Heart left ventricle (tissue), 16 donors: Measurements from ENCODE around the gene LSG1. TPM values are rescaled to one million over a fixed set of nuclear protein-coding genes. Genes with fewer than 3 reads are reported as not detected.

ENCODE experiments used
- ATAC-seq, 4 donors: fragments of 200-7000 bp; cut with Tn5 transposase; one replicate each; pipeline ENCODE4 v1.9.1; 2020 to 2022; ENCODE audit warnings: moderate library complexity in 4 of 4, mild to moderate bottlenecking in 3 of 4, moderate number of reproducible peaks in 1 of 4
- DNase-seq, 5 donors: peaks; one replicate each; pipeline ENCODE4 v3.0.0-alpha.2; 2020
- H3K27ac ChIP-seq, 12 donors: fragments of 200-600 bp; sonication (generic) in 4 of 12; one replicate each; pipeline versions ENCODE4 v1.5.0 to v1.8.0; 2016 to 2022; ENCODE audit warnings: mild to moderate bottlenecking in 2 of 12
- H3K27me3 ChIP-seq, 9 donors: fragments of 200-600 bp; sonication (generic) in 2 of 9; one replicate each; pipeline versions ENCODE4 v1.5.1 to v1.8.0; 2016 to 2022; ENCODE audit warnings: mild to moderate bottlenecking in 3 of 9
- H3K36me3 ChIP-seq, 9 donors: fragments of 200-600 bp; sonication (generic) in 2 of 9; one replicate each; pipeline versions ENCODE4 v1.5.0 to v1.8.0; 2018 to 2022; ENCODE audit warnings: mild to moderate bottlenecking in 2 of 9
- H3K4me1 ChIP-seq, 12 donors: fragments of 200-600 bp; sonication (generic) in 4 of 12; one replicate each; pipeline versions ENCODE4 v1.5.0 to v1.8.0; 2016 to 2022; ENCODE audit warnings: mild to moderate bottlenecking in 3 of 12
- H3K4me3 ChIP-seq, 12 donors: fragments of 200-600 bp; sonication (generic) in 4 of 12; one replicate each; pipeline versions ENCODE4 v1.5.0 to v1.8.0; 2017 to 2022; ENCODE audit warnings: mild to moderate bottlenecking in 9 of 12, moderate library complexity in 4 of 12
- H3K9me3 ChIP-seq, 12 donors: fragments of 200-600 bp; sonication (generic) in 4 of 12; one replicate each; pipeline versions ENCODE4 v1.5.0 to v1.8.0; 2016 to 2022; ENCODE audit warnings: mild to moderate bottlenecking in 1 of 12
- POLR2A ChIP-seq, 2 donors: fragments of 450-650 bp; IDR thresholded peaks; one replicate each; pipeline ENCODE4 v1.6.1; 2017; ENCODE audit warnings: antibody characterized with exemption in 2 of 2, mild to moderate bottlenecking in 2 of 2, moderate library complexity in 2 of 2
- WGBS, 4 donors: extraction: QIAGEN DNeasy Blood & Tissue Kit in 2 of 4; methylation state at CpG; one replicate each; pipeline versions ENCODE4 v1.1.5 to v1.1.7; 2013 to 2018; 5-methylcytosine and 5-hydroxymethylcytosine counted together
- intact Hi-C, 10 donors: fragments of 100-400 bp; cut with DNase I; formaldehyde crosslinking; loops; one replicate each; pipeline versions ENCODE4 v1.11.1 to v1.14.2; 2022
- polyA plus RNA-seq, 2 donors: library from polyadenylated mRNA; stranded (reverse); fragments of 200-250 nt; gene quantifications; one replicate each; pipeline ENCODE4 v1.2.3, GENCODE V29; 2013
- total RNA-seq, 9 donors: library from RNA; depleted of rRNA in 2 of 9; stranded (reverse); fragments of >200 nt in 2 of 9; fragmentation: NEBNext Ultra II Directional in 3 of 9; extraction: Animal tissue kit (Norgen Biotek cat#: 25700) in 3 of 9; gene quantifications; one replicate each; pipeline versions ENCODE4 v1.1.0 to v1.2.4, GENCODE V29; 2016 to 2023
- TF ChIP-seq, protein P1 (sequence below), 12 donors: fragments of 200-600 bp; sonication (generic) in 4 of 12; IDR thresholded peaks; one replicate each; pipeline versions ENCODE4 v1.5.0 to v1.8.0; 2018 to 2022; ENCODE audit warnings: antibody characterized with exemption in 12 of 12, mild to moderate bottlenecking in 5 of 12
- donor health status: ischemic (EF 13 %, LVEDD 7.1; RV severe dilation, severe dysfunction).
- donor health status: healthy with polysubstance abuse.
- donor health status: DM: no; HTN: yes; CAD: no.
- donor health status: DM: no; HTN: no; CAD: no.
- donor health status: ischemic (EF 25% LVEDD 6.9; RV normal size, moderate dysfunction).
- donor health status: ischemic (EF 25% LVEDD 5.7; RV mildly dilated, moderate dysfunction).
- donor health status: healthy.
- donor health status: DM: yes; HTN: yes; CAD: no.
- donor health status: ischemic (EF 35%, LVEDD 5.7; RV mildly dilated, moderate dysfunction).
- donor health status: nonischemic (EF 11% LVEDD 7.7; RV severe dilation, severe dysfunction).
- donor health status: DM: yes; HTN: yes; CAD: no.
- donor health status: PGD.
- donor health status: ischemic (EF 29% LVEDD 5.4; RV normal size, mild dysfunction).
- donor health status: nonischemic (EF 23%, LVEDD 6.1; RV moderate dilation, normal function).

LSG1 gene
- total and polyA plus RNA-seq, 11 donors, result 9.6 to 26.9 (median 18.9) TPM

DNA sequence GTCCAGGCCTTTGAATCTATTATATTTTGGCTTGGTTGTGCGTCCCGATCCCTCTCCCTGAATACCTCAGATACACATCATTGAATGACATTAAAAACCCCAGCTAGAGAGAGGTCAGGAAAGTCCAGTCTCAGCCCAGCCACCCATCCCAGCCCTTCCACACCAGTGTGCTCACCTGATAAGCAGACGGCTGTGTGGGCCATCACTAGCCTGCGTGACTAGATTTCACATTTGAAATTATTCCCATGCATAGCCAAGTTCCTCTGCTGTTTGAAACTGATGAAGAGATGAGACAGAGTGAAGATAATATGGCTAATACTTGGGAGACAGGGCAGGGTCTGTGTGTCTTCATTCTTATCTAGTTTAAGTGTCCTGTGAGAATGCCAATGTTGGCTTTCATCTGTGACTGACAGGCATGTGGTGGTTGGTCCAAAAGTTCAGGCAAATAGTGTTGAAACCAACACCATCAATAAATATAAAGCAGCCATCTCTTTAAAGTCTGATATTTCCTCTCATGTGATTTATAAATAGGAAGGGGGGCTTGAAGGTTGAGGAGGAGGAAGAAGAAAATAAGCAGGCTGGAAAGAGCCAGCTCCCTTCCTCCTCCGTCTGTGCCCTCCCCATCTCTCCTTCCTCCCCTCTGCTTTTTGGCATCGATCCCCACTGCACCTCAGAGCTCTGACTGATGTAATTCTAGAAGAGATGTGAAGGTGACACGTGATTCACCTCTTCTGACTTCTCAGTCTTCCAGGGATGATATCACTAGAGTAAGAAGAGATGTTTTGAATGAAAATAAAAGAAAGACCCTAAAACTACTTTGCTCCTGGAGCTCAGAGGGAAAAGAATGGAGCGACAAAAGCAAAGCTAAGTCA lies 18.7 kb upstream of the LSG1 start:
- peak in 2 of 5 donors; percentile 41 to 45 for DNase-seq
- TF ChIP-seq, protein P1, sequence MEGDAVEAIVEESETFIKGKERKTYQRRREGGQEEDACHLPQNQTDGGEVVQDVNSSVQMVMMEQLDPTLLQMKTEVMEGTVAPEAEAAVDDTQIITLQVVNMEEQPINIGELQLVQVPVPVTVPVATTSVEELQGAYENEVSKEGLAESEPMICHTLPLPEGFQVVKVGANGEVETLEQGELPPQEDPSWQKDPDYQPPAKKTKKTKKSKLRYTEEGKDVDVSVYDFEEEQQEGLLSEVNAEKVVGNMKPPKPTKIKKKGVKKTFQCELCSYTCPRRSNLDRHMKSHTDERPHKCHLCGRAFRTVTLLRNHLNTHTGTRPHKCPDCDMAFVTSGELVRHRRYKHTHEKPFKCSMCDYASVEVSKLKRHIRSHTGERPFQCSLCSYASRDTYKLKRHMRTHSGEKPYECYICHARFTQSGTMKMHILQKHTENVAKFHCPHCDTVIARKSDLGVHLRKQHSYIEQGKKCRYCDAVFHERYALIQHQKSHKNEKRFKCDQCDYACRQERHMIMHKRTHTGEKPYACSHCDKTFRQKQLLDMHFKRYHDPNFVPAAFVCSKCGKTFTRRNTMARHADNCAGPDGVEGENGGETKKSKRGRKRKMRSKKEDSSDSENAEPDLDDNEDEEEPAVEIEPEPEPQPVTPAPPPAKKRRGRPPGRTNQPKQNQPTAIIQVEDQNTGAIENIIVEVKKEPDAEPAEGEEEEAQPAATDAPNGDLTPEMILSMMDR (IDR thresholded peaks at IDR 0.05), result no peak
- TF ChIP-seq POLR2A (IDR thresholded peaks at IDR 0.05), result no peak
- no peak overlapping the region for H3K4me3 ChIP-seq
- no peak for ATAC-seq
- no peaks in the 10 kb centered on the region for H3K27me3 ChIP-seq
- intact Hi-C loops, result loop anchor here in 3 of 10 donors (5.0 to 10.0 kb wide), 3 partner anchors 47 to 77 kb away; no protein-coding TSS in a partner anchor
- H3K9me3 ChIP-seq, result no peaks in the 10 kb centered on the region
- H3K36me3 ChIP-seq, result peaks cover 0 to 8% (median 0%) of the 10 kb centered on the region in 9 donors
- H3K27ac ChIP-seq, result peak overlapping the region in 6 of 12 donors; percentile 8 to 54 (median 40)
- 34 to 49% (median 36%) methylated on average over 8 of the region's 8 CpGs for WGBS, 4 donors
- H3K4me1 ChIP-seq, result peaks cover 0 to 53% (median 42%) of the 10 kb centered on the region in 12 donors

GRCh38 chr3:194689493-194689944 lies 17.5 kb upstream of the LSG1 start:
- ATAC-seq, result peak in 1 of 4 donors; percentile 15
- peaks cover 0 to 8% (median 0%) of the 10 kb centered on the region in 9 donors for H3K36me3 ChIP-seq
- intact Hi-C loops, result loop anchor here (5.0 to 10.0 kb wide), 15 partner anchors 78 to 835 kb away; no protein-coding TSS in a partner anchor
- H3K27me3 ChIP-seq, result no peaks in the 10 kb centered on the region
- peak overlapping the region in 11 of 12 donors; percentile 84 to 94 (median 91) for H3K27ac ChIP-seq
- H3K4me3 ChIP-seq, result peak overlapping the region in 9 of 12 donors; percentile 24 to 96 (median 80)
- peak in 2 of 5 donors; percentile 45 to 58 for DNase-seq
- WGBS, 4 donors, result 34 to 50% (median 44%) methylated on average over 9 of the region's 9 CpGs
- peaks cover 0 to 62% (median 46%) of the 10 kb centered on the region in 12 donors for H3K4me1 ChIP-seq
- TF ChIP-seq, protein P1 (IDR thresholded peaks at IDR 0.05), result no peak
- TF ChIP-seq POLR2A (IDR thresholded peaks at IDR 0.05), result no peak
- H3K9me3 ChIP-seq, result no peaks in the 10 kb centered on the region

- 46 to 56% (median 51%) methylated on average over 6 of the region's 6 CpGs for WGBS, 4 donors
- Histone ChIP-seq H3K27ac (peak overlapping the region in 11 of 12 donors; percentile 84 to 94 (median 91)), H3K9me3 (no peaks in the 10 kb centered on the region), H3K4me3 (peak overlapping the region in 10 of 12 donors; percentile 24 to 96 (median 82)), H3K27me3 (no peaks in the 10 kb centered on the region), H3K36me3 (peaks cover 0 to 8% (median 0%) of the 10 kb centered on the region in 9 donors), H3K4me1 (peaks cover 0 to 62% (median 46%) of the 10 kb centered on the region in 12 donors)
- DNase-seq, result no peak
- intact Hi-C loops, result loop anchor here (5.0 to 10.0 kb wide), 15 partner anchors 78 to 836 kb away; no protein-coding TSS in a partner anchor
- TF ChIP-seq POLR2A (IDR thresholded peaks at IDR 0.05), result no peak
- TF ChIP-seq, protein P1 (IDR thresholded peaks at IDR 0.05), result no peak
- ATAC-seq, result no peak
These were observed 17.0 kb upstream of the LSG1 start for GRCh38 chr3:194688946-194689345.
